HepG2 (cell line): ENCODE measurements around the gene PELI3. TPM values are rescaled to one million over a fixed set of nuclear protein-coding genes. Genes with fewer than 3 reads are reported as not detected.

Experiments used
- ETV5 ChIP-seq: IDR thresholded peaks from 2 replicates; pipeline ENCODE4 v1.6.1; 2018; ENCODE audit warnings: missing biosample characterization, missing genetic modification reagents, inconsistent platforms, borderline replicate concordance
- LRRFIP1 ChIP-seq: sonication (generic); formaldehyde crosslinking; conservative IDR thresholded peaks from 2 replicates; pipeline ENCODE4 v1.4.0; 2020; ENCODE audit warnings: missing genetic modification reagents
- NFKBIZ ChIP-seq: IDR thresholded peaks from 2 replicates; pipeline ENCODE4 v1.6.1; 2018; ENCODE audit warnings: missing genetic modification reagents, missing compliant biosample characterization
- RARA ChIP-seq: IDR thresholded peaks from 2 replicates; pipeline ENCODE4 v1.6.1; 2016; ENCODE audit warnings: missing genetic modification reagents, missing compliant biosample characterization
- SCMH1 ChIP-seq: sonication (generic); formaldehyde crosslinking; IDR thresholded peaks from 2 replicates; pipeline ENCODE4 v1.9.0; 2021; ENCODE audit warnings: missing genetic modification reagents, mild to moderate bottlenecking, borderline replicate concordance
- SIN3B ChIP-seq: fragments of 150-350 bp; IDR thresholded peaks from 2 replicates; pipeline ENCODE4 v1.6.1; 2014; ENCODE audit warnings: low read length
- TFE3 ChIP-seq: IDR thresholded peaks from 2 replicates; pipeline ENCODE4 v1.6.1; 2016
- THRA ChIP-seq: sonication (generic); formaldehyde crosslinking; IDR thresholded peaks from 2 replicates; pipeline ENCODE4 v1.4.0; 2020; ENCODE audit warnings: missing genetic modification reagents, borderline replicate concordance
- ZNF468 ChIP-seq: sonication (generic); formaldehyde crosslinking; IDR thresholded peaks from 2 replicates; pipeline ENCODE4 v1.8.0; 2022; ENCODE audit warnings: mild to moderate bottlenecking, moderate library complexity, missing genetic modification reagents
- ZNF512B ChIP-seq: sonication (generic); formaldehyde crosslinking; IDR thresholded peaks from 2 replicates; pipeline ENCODE4 v1.5.1; 2020; ENCODE audit warnings: missing genetic modification reagents, mild to moderate bottlenecking, borderline replicate concordance
- ZNF83 ChIP-seq: sonication (generic); formaldehyde crosslinking; IDR thresholded peaks from 2 replicates; pipeline ENCODE4 v1.4.0; 2020; ENCODE audit warnings: missing genetic modification reagents, mild to moderate bottlenecking, borderline replicate concordance
- ZZZ3 ChIP-seq: sonication (generic); formaldehyde crosslinking; IDR thresholded peaks from 2 replicates; pipeline ENCODE4 v1.4.0; 2020; ENCODE audit warnings: missing genetic modification reagents, mild to moderate bottlenecking, borderline replicate concordance
- polyA plus RNA-seq, 8 experiments: library from polyadenylated mRNA; depleted of rRNA in 3 of 8; stranded (reverse) in 7 of 8; unstranded in 1 of 8; fragments of >200 nt; fragmentation: Illumina TruSeq in 4 of 8; extraction: Trizol in 4 of 8; gene quantifications; 2 replicates each; pipeline versions ENCODE4 v1.2.1 to v1.2.3, GENCODE V29; 2011 to 2016; ENCODE audit warnings: low read depth in 4 of 8, missing spikeins in 1 of 8, mixed read lengths in 1 of 8; ENCODE audit not compliant: insufficient read depth in 1 of 8
- total RNA-seq, 5 experiments: library from RNA; depleted of rRNA; stranded (reverse); fragments of >200 nt; fragmentation: Illumina TruSeq; extraction: Trizol; gene quantifications; 2 replicates each; pipeline ENCODE4 v1.2.3, GENCODE V29; 2016; ENCODE audit warnings: low read depth in 1 of 5
- TF ChIP-seq, protein P1 (sequence below), 2 experiments: sonication (generic) in 1 of 2; formaldehyde crosslinking in 1 of 2; IDR thresholded peaks; 2 replicates each; pipeline versions ENCODE4 v1.4.0 to v1.6.1; 2018 to 2020; ENCODE audit warnings: missing genetic modification reagents in 2 of 2, borderline replicate concordance in 1 of 2, low read depth in 1 of 2, mild to moderate bottlenecking in 1 of 2, missing biosample characterization in 1 of 2
- TF ChIP-seq, protein P2 (sequence below): sonication (generic); formaldehyde crosslinking; IDR thresholded peaks from 2 replicates; pipeline ENCODE4 v1.5.0; 2020; ENCODE audit warnings: missing genetic modification reagents, mild to moderate bottlenecking, borderline replicate concordance

The PELI3 gene
- total and polyA plus RNA-seq, 2 of the 13 experiments (the other 11 are each of a cell fraction or from before 2014, with no cell fraction given): 2.0 to 4.0 TPM

GRCh38 chr11:66418168-66418985 is 48.3 kb upstream of the PELI3 start (continued):
- TF ChIP-seq, protein P1, sequence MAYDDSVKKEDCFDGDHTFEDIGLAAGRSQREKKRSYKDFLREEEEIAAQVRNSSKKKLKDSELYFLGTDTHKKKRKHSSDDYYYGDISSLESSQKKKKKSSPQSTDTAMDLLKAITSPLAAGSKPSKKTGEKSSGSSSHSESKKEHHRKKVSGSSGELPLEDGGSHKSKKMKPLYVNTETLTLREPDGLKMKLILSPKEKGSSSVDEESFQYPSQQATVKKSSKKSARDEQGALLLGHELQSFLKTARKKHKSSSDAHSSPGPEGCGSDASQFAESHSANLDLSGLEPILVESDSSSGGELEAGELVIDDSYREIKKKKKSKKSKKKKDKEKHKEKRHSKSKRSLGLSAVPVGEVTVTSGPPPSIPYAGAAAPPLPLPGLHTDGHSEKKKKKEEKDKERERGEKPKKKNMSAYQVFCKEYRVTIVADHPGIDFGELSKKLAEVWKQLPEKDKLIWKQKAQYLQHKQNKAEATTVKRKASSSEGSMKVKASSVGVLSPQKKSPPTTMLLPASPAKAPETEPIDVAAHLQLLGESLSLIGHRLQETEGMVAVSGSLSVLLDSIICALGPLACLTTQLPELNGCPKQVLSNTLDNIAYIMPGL (CRISPR knock-in tag; IDR thresholded peaks at IDR 0.05; ENCODE audit: borderline replicate concordance in 1 of 2, low read depth in 1 of 2): 0 out of 4 replicates have a peak, but pooled peaks of 1 of the 2 experiments have one; percentile 25
- TF ChIP-seq LRRFIP1 (peak; percentile 95), ZNF468 (CRISPR knock-in tag) (no peak), ETV5 (CRISPR knock-in tag) (peak; percentile 14; the same call in 1 of the 2 replicates), RARA (peak; percentile 74), THRA (CRISPR knock-in tag) (peak; percentile 80), TFE3 (CRISPR knock-in tag) (peak; percentile 89), ZNF512B (CRISPR knock-in tag) (no peak), NFKBIZ (CRISPR knock-in tag) (0 out of 2 replicates have a peak, but pooled peaks have one; percentile 61), SCMH1 (CRISPR knock-in tag) (no peak), ZNF83 (CRISPR knock-in tag) (0 out of 2 replicates have a peak, but pooled peaks have one; percentile 73), ZZZ3 (no peak), SIN3B (no peak)
- TF ChIP-seq, protein P2, sequence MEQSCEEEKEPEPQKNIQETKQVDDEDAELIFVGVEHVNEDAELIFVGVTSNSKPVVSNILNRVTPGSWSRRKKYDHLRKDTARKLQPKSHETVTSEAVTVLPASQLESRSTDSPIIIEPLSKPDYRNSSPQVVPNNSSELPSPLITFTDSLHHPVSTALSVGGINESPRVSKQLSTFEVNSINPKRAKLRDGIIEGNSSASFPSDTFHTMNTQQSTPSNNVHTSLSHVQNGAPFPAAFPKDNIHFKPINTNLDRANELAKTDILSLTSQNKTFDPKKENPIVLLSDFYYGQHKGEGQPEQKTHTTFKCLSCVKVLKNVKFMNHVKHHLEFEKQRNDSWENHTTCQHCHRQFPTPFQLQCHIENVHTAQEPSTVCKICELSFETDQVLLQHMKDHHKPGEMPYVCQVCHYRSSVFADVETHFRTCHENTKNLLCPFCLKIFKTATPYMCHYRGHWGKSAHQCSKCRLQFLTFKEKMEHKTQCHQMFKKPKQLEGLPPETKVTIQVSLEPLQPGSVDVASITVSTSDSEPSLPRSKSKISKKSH: peak; percentile 53; the same call in 1 of the 2 replicates
